C4-2B (cell line): ENCODE measurements around the gene SIGLEC1.

Source experiments
- H3K27ac ChIP-seq: fragments of 450-650 bp; 2 replicates; pipeline ENCODE4 v1.5.1; 2017
- CTCF ChIP-seq: fragments of 450-650 bp; conservative IDR thresholded peaks from 2 replicates; pipeline ENCODE4 v1.5.1; 2017; ENCODE audit warnings: mild to moderate bottlenecking
- ZFX ChIP-seq: fragments of 450-650 bp; IDR thresholded peaks from 2 replicates; pipeline ENCODE4 v1.6.1; 2017

Gene SIGLEC1

DNA sequence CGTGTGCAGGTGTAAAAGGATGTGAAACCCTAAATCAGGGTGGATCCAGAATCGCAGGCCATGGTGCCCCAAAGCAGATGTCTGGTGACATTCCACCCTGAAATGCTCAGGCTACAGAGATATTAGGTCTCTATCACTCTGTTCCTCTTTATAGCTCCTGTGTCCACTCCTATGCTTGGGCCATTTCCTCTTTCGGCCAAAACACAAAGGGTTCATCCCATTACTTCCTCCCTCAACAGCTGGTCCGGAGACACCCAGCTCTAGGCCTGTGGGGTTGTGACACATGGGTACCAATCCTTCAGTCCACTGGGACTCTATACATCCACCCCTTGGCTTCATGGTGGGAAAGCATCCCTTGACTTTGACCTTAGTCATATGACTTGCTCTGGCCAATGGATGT is 1.7 kb upstream of the SIGLEC1 start:
- no peak for TF ChIP-seq ZFX
- TF ChIP-seq CTCF = no peak
- H3K27ac ChIP-seq = no peak overlapping the region

DNA sequence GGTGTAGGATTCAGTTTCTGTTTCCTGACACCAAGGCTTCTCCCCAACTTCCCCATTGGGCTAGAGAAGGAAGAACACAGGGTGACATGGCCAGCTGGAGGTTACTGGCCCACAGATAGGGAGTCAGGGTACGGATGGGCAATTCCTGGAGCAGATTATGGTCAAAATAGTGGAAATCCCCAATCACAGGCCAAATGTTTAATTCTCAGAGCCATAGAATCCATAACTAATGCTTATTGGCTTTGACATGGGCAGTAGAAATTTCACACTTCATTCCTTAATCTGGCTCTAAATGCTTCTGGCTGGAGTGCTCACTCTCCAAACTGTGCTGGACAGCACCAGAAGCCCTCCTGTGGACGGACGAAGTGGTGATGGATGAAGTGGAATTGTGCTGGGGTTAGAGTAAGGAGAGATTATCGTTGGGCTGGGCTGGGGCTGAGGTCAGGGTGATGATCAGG is 887 bp downstream of the SIGLEC1 start:
- no peak for TF ChIP-seq ZFX
- no peak for TF ChIP-seq CTCF
- H3K27ac ChIP-seq = no peak overlapping the region

DNA sequence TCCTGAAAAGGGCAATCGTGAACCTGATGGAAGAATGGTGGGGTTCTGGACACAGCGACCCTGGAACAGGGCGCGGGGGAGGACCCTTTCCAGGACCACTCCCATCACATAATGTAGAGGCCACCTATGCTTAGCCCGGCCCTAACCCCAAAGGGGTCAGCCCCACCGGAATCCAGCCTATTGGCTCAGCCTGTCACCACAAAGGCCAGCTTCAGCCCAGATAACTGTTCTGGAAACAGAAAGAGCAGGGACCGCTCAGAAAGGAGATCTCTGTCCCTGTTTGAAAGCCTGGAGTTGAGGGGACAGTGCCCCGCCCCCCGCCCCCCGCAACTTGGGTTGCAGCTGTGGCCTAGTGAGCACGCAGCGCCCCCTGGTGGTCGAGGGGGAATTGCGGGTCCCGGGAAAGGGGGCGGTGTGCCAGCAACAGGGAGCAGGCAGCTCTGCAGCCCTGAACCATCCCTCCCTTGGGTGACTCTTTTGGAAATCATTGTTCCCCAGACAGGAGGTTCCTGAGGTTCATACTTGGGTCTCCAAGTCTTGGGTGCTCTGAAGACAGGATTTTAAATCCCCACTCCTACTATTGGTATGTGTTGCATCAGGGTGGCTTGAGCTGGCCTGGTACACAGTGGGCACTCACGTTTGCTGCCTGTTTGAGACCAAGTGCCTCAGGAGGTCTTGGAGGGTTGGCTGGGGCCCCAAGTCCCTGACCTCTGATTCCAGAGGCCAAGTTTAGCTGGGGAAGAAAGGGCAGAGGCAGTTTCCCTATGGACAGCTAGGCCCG is 1.5 kb downstream of the SIGLEC1 start:
- TF ChIP-seq CTCF = peak; percentile 94
- TF ChIP-seq ZFX = no peak
- no peak overlapping the region for H3K27ac ChIP-seq

GRCh38 chr20:3710011-3710466 is 2.4 kb downstream of the SIGLEC1 start:
- TF ChIP-seq CTCF (no peak), ZFX (no peak)
- no peak overlapping the region for H3K27ac ChIP-seq

DNA sequence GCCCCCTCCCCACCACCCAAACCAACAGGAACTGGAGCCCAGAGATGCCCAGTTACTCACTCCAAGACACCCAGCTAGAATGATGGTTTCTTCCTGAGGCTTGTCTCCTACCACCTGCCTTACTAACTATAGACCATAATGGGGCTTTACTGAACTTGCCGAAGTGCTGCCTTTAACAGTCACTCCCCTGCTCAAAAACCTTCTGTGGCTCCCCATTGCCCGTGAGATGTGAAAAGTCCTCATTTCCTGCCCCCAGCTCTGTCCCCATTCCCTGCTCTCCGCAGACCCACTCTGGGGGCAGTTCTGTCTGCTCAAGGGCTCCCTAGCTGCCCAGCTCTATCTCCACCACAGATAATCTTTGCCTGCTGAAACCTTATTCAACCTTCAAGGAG is 4.9 kb downstream of the SIGLEC1 start:
- no peak overlapping the region for H3K27ac ChIP-seq
- no peak for TF ChIP-seq CTCF
- TF ChIP-seq ZFX = no peak

- TF ChIP-seq ZFX = no peak
- no peak for TF ChIP-seq CTCF
- H3K27ac ChIP-seq = no peak overlapping the region
Observed at GRCh38 chr20:3706774-3707507, 5.5 kb downstream of the SIGLEC1 start.

GRCh38 chr20:3705970-3706739 is 6.2 kb downstream of the SIGLEC1 start:
- H3K27ac ChIP-seq = no peak overlapping the region
- no peak for TF ChIP-seq CTCF
- no peak for TF ChIP-seq ZFX
